Activated T-helper 1 cell treated with Interleukin-2 at 50 U/mL for 16 hours (primary cell): ENCODE results near the gene MYO1A.

Experiments used
- DNase-seq: peaks from one replicate; pipeline ENCODE4 v3.0.0-alpha.2; 2020; ENCODE audit warnings: low read depth

MYO1A gene

DNA sequence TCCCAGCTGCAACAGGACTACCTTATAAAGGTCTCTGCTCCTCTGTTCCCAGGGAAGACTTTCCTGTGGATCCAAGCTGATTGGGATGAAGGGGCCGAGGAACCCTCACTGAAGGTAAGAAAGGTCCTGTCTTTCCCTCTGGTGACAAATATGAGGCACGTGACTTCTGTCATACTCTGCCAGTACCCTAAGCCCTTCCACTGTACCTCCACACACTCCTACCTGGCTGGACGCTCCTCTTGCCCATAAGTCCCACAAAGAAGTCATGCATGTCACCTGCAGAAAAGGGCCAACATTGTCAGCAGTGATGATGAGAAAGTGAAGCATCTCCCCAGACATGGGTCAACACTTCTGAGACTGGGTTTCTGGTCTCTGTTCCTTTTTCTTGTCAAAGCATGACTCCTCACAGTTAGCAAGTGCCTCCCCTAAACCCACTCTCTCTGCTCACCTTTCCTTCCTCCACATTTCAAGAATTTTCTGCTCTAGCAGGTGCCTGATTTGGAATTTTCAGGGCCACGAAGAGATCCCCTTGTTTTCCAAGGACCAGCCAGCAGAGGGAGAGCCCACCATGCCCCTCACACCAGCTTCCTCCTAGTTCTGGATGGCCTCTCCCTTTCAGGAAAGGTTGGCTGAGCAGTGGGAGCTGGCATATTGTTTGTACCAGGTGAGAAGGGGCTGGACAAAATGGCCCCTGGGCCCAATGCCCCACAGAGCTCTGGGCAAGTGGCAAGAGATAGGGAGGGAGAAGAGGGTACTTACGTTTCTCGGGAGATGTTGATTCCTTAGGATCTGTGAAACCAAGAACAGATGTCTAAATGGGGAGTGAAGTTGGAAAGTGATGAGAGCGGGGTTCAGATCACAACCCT lies 37.1 kb downstream of the MYO1A start:
- DNase-seq: no peak

DNA sequence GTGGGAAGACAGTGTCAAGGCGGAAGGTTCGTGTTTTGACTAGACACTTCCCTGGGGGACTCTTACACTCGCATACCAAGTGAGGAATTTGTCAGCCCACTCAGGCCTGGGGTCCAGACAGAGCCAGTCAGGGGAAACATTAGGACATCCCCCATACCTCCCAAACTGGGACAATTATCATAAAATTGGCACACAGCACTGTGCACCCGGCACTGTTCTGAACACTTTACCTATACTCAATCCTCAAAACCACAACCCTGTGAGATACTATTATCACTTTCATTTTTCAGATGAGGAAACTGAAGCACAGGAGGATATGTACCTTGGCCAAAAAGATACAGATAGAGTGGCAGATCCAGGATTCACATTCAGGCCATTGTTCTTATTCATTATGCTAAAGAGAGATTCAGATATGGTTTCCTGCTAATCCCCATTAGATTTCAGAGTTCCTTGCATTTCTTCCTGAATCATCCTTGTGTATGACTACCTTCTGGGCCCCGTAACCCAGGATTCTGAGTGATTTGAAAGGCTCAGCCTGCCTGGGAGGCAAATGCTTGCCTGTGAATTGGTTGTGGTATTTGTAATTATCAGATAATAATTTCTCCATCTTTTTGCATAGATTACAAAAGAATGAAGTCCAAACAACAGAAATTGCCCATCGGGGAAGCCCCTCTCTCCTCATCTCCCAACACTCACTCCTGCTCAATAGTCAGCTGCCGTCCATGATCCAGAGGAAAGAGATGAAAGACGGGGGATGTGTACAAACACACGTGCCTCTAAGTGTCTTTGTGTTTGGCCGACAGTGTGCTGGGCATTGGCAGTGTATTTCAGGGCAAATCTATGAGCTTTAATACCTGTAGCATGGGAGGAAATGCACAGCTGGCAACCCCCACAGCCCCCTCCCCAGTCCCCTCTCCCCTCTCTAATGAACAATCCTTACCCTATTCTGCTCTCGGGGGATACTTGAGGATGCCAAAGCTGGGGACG lies 38.2 kb downstream of the MYO1A start:
- DNase-seq: no peak

DNA sequence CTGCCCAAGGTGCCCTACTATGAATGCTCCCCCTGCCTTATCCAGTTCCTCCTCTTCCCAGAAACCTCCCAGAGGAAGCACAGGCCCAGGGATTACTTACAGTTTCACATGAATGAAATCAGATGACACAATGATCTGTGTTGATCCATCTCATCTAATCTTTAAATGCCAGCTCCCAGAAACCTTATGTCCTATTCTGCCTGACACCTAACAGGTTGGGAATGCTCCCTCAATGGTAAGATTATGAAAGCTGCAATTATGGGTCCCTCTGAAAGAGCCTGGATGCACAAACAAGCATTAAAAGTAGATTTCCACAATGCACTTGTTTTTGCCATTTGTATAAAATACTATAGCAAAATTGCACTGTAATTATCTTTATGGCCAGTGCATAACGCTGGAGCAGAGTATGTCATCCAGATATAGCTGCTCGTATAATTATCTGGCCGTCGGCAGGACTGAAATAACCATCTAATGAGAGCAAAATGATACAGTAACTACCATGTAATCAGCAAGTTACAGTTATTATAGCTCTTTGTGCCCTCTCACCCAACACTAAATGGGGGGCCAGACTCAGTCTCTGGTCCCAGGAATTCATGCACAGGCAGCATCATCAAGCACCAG lies 39.2 kb downstream of the MYO1A start:
- no peak for DNase-seq

DNA sequence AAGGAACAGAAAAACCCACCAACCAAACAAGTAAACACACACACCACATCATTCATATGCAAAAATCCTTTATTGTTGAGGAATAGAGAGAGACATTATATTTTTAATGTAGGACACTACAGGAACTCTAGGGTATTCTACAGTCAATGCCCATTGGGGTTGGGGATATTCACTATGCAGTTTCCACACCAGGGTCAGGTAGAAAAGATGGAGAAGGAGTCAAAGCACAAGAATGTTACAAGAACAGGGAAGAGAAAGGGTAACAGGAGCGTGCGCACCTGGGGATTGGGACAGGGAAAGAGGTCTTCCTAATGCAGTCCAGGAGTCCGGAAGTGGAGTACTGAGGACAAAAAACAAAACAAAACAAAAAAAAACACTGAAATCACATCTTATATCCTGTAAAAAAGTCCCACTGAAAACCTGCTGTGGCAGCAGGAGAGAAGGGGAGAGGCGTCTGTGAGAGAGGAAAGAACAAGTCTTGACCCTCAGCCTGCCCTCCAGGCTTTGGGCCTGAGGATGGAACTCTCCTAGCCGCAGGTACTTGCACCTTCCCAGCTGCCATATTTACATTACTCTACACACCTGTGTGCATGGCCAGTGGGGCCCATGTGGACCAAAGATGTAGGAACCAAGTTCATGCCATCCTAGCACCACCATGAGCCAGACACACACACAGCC lies 39.8 kb downstream of the MYO1A start:
- DNase-seq: no peak

DNA sequence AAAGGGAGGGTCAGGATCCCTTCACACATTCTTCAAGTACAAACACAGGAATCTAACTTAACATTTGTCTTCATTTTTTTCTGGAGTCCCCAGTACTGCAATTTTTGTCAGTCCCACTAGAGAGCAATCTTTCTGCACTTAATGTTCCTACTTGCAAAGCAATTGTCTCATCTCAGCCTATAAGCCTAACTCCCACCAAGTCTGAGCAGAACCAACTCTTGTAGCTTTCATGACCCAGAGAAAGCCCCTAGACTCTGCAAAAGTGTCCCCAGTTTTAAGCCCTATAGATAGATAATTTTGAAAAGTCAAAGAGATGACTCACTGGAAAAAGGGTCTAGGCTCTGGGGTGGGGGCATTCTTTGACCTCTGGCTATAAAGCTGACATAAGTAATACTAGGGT lies 41.8 kb downstream of the MYO1A start:
- no peak for DNase-seq

DNA sequence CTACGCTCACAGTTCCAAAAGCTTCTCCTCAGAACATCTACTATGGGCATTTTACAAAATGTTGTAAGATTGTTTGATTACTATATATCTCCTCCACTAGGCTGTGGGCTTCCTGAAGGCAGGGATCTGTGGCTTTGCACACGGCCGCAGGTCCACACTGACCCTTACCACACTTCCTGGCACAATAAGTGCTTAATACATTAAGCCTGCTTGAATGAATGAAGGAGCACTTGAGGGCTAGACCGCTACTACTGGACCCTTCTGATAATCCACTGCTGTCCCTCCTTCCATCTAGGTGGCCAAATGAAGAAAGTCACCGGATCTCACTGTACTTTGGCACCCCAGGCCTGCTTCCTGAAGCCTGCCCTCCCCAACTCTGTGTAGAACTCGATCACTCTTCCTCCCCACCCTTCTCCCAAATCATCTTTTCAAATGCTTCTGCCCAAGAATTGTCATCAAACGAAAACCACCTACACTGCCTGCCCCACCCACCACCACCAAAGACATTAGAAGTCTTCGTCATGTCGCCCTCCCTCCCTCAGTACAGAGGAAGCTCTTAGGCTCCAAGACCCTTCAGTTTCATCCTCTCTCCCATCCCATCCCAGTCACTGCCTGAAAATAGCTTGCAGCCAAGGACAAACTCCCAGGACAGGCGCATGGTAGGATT lies 43.0 kb downstream of the MYO1A start:
- DNase-seq: no peak

DNA sequence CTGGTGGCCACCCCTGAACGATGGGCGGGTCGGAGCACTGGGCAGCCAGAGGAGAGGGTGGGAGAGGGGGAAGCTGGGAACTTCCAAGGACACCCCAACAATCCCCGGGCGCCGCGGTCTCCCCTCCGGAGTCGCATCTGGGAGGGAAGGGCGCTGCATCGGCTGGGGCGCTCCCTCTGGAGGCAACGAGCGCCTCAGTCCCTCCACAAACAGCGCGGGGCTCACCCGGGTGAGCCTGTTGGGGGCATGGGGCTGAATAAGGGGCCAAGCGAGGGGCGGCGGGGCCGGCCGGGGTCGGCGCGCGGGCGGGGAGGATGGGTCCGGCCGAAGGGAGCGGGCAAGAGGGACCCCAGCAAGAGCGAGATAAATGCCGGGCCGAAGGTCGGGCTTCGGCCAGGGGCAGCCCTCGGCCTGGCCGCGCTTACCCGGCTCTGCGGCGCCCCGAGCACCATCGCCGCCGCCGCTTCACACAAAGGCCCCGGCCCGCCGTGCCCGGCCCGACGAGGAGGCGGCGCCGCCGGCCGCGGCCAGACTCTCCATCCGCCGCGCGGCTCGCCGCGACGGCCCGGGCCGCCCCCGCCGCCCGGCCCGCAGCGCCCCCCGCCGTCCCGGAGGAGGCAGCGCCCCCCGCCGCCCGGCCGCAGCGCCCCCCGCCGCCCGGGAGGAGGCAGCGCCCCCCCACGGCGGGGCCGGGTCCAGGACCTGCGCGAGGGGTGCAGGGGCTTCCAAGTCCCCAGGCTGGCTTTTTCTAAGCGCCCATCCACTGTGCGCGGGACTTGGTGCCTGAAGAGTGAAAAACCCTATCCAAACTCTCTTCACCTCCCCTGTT lies 43.7 kb downstream of the MYO1A start, which contains the start of gene ZBTB39:
TSS of gene ZBTB39 (minus strand) at position 567 of the 829 bp plus-strand sequence. CDS start 1,629 bp downstream, outside the sequence.
- DNase-seq: peak; percentile 67

DNA sequence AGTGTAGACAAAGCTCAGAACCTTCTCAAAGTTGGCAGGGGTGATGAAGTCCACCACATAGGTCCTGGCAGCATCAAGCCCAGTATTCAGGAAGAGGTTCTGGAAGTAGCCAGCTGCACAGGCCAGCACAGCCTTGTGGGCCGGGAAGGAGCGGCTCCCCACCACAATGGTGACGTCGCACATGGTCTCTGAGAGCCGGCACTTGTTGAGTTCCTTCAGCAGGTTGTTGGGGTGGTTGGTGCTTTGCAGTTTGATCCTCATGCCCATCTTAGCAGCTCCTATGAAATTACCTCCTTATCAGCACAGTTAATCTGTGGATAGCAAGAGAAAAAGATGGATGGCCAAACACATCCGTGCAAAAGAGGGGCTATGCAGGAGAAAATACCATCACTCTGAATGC lies 45.3 kb downstream of the MYO1A start:
- no peak for DNase-seq

DNA sequence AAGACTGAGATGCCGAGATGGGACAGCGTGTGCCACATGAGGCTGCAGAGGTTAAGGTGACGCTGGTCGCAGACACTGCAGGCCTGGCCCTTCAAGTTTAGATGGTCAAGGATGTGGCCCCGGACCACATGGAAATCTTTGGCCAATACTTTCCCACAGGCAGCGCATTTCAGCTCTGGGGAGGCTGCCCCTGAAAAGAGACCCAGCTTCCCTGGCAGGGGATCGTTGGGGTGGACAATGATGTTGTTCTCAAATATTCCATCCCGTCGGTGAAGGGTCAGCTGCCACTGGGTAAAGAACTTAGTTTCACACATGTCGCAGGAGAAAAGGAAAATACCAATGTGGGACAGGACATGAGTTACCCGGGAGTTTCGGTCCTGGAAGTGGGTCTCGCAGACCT lies 46.5 kb downstream of the MYO1A start:
- no peak for DNase-seq

DNA sequence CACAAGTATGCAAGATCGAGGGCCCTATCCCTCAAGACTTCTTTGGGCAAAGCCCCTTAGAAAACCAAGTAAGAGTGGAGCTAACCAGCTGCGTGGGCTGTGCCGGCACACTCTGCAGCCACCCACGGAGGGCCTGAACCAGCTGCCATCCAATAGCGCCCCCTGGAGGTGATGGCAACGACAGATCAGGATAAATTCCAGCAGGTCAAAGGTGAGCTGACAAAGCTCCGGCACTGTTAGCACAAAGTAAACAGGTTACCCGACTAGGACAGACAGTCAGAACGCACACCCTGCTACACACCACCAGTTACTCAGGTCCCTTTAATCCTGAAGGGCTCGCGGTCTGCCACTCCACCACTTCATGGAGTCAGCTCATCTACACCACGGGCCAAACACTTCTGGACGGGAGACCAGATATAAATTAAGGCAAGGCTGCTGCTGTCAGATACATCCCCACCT lies 48.5 kb downstream of the MYO1A start:
- DNase-seq: peak; percentile 49

DNA sequence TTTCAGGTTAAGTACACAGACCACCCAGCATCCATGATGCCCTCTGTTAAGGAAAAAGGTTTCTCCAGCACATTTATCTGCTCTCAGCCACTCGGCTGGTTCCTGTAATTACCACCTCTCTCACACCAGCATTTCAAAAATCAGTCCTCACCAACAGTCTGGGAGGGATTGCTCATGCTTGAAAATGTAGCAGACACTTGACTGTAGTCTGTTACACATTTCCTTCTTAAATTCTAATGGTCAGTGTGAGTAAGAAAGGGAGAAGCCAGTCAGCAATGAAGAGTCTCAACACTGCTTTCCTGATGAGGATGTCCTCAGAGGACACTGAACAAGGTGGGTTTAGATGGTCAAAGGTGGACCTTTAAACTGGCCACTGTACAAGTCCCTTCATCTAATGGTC lies 49.5 kb downstream of the MYO1A start:
- no peak for DNase-seq

DNA sequence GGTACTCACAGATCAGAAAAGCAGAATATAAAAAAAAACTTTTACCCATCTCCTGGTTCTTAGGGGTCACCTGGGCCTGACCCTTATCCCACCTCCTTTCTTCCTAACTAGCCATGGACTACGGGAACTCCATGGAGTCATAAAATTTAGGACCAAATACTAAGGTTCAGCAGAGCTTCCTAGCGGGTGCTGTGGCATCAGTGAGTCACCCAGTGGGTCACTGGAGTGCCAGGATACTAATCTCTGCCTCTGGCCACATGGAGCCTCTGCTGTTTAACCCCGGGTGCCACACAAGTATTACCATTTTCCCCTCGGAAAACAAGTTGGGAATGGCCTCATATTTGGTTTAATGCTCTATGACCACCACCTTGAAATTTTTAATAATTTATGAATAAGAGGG lies 50.5 kb downstream of the MYO1A start:
- no peak for DNase-seq

DNA sequence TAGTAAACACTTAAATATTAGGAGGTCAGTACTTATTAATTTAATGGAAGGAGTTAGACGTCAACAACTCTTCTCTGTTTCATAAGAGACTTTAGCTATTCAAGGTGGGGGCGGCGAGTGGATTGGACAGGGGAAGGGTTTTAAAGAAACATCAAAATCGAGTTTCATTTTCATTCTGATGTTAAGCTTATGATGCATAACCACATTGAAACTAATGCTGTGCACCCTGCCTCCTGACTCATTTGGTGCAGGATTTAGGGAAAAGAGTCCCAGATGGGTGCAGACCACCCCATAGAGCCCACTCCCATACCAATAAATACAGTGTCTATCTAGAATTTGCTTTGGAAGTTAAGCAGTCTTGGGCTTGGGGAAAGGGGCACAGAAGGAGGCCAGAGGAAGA lies 50.9 kb downstream of the MYO1A start:
- no peak for DNase-seq

DNA sequence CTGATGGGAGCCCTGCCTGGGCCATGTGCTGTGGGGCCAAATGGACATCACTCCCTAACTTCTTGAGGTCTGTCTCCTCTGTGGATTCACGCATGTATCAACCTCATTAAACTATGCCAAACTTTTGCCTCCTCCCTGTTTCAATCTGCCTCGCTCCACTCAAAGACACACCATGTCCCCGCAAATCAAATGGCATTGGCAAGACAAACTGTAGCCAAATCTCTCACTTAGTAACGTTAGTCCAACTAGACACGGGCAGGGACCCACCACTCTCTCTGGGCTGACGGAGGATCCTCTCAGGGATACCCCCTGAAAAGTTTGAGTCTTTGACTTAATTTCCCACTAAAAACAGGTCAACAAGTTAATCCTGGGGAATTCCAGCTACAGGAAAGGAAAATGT lies 51.6 kb downstream of the MYO1A start:
- DNase-seq: no peak

DNA sequence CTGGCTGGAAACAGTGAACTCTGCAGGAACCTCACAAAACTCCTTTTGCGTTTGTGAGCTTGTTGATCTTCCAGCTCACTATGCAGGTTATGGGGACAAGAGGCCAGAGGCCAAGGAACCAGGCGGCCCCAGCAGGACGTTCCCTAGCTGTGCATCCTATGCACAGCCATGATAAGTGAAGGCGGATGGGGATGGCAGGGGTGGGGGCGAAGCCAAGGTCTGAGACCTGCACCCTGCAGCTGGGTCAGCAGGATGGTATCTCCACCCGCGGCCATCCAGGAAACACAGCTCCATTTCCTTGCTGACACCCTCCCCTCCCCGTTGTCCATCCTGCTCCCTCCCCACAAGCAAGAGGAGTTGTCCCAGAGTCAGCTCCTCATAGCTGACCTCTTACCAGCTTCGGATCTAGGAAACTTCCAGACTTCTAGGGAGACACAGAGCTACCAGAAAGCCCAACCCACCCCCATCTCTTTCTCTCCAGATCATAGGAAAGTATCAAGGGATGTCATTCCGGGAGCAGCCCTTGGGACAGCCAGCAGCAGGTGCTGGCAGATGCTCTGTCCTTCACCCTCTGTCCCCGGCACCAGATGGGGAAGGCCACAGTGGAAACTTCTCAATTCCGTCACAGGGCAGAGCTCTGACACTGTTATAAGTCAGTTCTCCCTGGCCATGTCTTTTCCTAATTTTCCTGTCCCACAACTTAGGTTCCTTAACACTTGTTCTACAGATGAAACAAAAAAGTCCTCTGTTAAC lies 53.0 kb downstream of the MYO1A start:
- DNase-seq: no peak

DNA sequence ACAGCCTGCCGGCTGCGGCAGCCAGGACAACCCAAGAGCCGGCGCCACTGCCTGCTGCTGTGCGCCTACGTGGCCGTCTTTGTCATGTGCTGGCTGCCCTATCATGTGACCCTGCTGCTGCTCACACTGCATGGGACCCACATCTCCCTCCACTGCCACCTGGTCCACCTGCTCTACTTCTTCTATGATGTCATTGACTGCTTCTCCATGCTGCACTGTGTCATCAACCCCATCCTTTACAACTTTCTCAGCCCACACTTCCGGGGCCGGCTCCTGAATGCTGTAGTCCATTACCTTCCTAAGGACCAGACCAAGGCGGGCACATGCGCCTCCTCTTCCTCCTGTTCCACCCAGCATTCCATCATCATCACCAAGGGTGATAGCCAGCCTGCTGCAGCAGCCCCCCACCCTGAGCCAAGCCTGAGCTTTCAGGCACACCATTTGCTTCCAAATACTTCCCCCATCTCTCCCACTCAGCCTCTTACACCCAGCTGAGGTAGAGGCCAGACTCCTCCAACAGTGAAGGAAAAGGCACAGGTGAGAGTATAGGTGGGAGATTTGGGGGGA lies 53.9 kb downstream of the MYO1A start:
- no peak for DNase-seq

DNA sequence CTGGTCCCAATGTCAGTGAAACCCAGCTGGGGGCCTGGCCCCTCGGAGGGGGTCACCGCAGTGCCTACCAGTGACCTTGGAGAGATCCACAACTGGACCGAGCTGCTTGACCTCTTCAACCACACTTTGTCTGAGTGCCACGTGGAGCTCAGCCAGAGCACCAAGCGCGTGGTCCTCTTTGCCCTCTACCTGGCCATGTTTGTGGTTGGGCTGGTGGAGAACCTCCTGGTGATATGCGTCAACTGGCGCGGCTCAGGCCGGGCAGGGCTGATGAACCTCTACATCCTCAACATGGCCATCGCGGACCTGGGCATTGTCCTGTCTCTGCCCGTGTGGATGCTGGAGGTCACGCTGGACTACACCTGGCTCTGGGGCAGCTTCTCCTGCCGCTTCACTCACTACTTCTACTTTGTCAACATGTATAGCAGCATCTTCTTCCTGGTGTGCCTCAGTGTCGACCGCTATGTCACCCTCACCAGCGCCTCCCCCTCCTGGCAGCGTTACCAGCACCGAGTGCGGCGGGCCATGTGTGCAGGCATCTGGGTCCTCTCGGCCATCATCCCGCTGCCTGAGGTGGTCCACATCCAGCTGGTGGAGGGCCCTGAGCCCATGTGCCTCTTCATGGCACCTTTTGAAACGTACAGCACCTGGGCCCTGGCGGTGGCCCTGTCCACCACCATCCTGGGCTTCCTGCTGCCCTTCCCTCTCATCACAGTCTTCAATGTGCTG lies 54.6 kb downstream of the MYO1A start:
- DNase-seq: no peak

DNA sequence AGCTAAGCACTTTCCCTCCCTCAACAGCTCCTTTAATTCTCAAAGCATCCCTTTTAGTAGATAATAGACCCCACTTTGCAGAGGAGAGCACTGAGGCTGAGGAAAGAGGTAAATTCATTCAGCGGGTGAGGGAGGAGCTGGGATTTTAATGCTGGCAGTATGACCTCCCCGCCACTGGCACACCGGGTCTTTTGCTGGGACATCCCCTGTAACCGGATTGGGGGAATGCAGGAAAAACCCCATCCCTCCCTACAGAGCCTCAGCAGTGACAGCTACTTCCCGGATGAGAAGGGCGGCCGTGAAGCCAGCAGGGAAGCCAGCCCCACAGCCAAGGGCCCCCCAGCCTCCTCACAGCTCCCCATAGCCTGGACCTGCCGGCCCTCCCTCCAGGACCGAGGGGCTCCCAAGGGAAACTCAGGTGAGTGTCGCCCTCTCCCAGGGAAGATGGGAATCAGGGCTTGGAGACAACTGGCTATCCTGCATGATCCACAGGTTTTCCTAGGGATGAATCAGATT lies 55.6 kb downstream of the MYO1A start:
- no peak for DNase-seq
